Activated T-helper 1 cell treated with Interleukin-2 at 50 U/mL for 16 hours (primary cell): ENCODE results near the gene MKX.

Experiments used
- DNase-seq: peaks from one replicate; pipeline ENCODE4 v3.0.0-alpha.2; 2020; ENCODE audit warnings: low read depth

The MKX gene, protein sequence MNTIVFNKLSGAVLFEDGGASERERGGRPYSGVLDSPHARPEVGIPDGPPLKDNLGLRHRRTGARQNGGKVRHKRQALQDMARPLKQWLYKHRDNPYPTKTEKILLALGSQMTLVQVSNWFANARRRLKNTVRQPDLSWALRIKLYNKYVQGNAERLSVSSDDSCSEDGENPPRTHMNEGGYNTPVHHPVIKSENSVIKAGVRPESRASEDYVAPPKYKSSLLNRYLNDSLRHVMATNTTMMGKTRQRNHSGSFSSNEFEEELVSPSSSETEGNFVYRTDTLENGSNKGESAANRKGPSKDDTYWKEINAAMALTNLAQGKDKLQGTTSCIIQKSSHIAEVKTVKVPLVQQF

DNA sequence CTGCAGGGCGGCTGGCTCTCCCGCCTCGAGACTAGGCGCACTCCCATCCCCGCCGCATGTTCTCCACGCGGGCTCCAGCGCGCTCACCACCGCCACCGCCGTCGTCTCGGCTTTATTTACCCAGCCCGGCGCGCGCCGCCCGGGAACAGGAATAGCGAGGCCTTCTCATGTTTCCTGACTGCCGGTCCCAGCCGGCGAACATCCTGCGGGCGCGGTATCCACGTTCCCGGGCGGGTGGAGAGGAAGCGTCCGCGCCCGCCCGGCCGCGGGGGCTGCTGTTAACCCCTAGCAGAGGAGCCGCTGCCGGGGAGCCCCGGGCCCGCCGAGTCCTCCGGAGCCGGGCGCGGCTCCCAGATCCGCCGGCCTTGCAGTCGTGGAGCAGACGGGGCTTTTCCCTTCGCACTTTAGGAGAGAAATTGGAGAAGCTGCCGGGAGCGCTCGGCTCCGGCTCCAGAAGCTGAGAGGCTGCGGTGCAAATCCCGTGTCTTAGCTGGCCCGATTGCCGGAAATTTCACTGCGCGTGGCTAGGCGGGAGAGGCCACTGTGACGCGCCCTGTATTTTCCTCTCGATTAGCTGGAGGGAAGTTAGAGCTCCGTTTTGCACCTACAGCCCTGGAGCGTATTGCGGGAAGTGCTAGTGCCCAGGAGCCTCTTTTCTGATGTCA lies at the start of gene MKX:
TSS of gene MKX (minus strand) at position 88 of the 665 bp plus-strand sequence. CDS start 2,404 bp downstream, outside the sequence.
- DNase-seq, result no peak

DNA sequence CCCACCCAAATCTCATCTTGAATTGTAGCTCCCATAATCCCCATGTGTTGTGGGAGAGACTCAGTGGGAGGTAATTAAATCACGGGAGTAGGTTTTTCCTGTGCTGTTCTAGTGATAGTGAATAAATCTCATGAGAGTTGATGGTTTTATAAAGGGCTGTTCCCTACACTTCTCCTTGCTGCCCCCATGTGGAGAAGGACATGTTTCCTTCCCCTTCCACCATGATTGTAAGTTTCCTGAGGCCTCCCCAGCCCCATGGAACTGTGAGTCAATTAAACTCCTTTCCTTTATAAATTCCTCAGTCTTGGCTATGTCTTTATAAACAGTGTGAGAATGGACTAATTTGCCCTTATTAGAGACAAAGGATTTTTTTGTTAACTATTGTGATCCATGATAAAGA lies 48.5 kb upstream of the MKX start:
- DNase-seq, result no peak

DNA sequence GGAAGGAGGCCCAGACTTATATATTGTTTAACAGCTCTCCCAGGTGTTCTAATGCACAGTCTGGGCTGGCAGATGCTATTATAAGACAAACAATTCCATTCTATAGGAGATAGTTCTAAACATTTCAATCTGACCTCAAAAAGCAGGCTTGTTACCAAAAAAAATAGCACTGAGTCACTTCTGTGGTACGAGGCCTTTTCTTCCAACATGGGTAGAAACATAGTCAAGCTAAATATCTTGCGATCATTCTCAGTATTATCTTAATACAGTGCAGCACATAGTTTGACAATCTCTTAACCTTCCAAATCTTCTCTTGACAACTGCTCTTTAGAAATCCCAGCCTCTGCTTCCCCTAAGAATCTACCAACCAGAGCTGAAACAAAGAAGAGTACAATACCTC lies 46.6 kb upstream of the MKX start:
- no peak for DNase-seq

- no peak for DNase-seq
Measured at GRCh38 chr10:27784272-27784671, 38.7 kb upstream of the MKX start.

GRCh38 chr10:27783660-27784059 lies 38.0 kb upstream of the MKX start:
- DNase-seq, result no peak

DNA sequence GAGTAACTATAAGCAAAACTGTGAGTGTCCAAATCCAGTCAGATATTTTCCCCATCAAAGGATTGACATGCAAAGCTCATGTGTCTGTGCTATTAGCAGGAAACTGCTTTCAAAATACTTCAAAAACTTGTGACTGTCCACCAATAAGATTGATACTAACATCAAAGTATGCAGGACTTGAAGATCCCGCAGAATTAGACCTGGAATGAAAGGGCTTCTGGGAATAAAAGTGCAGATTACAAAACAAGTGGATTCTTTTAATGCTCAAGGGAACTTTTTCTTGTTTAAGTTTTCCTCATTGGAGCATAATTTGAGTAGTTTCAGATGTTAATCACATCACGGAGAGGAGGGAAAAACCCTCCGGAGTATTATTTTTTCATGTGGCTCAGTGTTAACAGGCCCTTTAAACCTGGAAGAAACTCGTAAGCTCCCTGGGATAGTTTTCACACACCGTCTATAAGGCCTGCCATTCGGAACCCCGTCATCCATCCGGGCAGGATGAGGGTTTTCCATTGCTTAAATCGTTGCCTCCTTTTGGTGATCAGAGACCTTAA lies 33.9 kb upstream of the MKX start:
- DNase-seq, result no peak

GRCh38 chr10:27774831-27775230 lies 29.2 kb upstream of the MKX start:
- no peak for DNase-seq

DNA sequence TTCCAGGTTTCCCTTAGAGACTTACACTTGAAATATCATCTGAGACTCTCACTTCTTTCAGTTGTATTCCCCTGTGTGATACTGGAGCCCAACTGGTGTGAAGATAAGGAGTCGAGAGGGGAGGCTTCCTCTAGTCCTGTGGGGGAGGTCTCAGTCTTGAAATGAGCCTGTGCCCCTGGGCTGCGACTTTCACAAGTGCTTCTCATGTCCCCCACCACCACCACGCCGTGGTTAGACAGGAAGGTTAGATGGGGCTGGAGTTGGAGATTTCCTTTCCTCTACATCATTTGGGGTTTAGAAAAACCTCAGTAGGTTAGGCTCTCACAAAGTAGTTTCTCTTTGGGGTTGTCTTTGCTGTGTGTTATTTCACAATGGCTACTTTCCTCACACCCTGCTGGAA lies 25.6 kb upstream of the MKX start:
- no peak for DNase-seq

GRCh38 chr10:27770181-27770580 lies 24.6 kb upstream of the MKX start:
- DNase-seq, result no peak

DNA sequence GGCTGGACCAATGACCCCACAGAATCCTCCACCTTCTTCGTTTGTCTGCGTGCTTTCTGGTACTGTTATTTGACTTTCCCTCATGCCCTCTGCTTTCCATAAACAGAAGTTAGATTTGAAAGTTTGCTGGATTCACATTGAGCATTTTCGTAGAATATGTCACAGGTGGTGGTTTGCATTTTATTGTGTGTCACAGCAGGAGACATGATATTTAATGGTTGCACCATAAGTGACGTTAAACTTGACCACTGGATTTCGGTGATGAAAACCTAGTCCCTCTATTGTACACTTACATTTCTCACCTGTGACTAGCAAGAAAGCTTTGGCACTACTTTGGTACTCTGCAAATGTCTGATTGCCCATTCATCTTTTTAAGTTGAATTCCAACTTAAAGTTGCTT lies 15.2 kb upstream of the MKX start:
- DNase-seq, result no peak

DNA sequence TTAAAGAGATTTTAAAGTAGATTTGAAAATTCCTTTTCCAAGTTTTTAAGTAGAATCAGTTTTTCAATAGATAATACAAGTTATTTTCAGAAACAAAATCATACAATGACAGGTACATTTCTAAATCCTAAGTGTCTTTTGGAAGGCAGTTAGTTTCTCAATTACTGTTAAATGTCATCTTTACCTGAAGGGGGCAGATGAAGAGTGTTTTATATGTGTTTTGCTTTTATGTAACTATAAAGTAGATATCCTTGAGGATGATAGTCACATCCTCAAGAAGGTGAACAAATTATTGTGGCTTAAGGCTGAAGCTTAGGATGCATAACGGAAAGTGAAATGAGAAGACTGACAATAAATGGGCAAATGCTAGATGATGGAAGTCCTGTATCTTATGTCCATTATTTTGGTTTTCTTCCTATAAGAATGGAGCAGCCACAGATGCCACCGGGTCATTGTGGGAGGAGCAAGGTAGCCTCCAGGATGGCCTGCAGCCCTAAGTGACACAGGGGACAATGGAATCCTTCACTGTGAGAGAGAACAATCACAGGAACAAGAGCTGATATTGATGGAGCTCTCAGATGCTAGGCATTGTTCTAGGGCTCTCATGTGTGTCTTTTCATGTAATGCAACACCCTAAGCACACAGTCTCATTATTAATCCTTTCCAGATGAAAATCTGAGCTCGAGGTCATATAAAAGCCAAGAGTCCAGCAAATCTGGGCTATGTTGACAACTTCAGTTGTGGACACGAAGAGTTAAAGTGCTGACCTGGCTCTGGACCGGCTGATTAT lies 14.1 kb upstream of the MKX start:
- DNase-seq, result no peak

DNA sequence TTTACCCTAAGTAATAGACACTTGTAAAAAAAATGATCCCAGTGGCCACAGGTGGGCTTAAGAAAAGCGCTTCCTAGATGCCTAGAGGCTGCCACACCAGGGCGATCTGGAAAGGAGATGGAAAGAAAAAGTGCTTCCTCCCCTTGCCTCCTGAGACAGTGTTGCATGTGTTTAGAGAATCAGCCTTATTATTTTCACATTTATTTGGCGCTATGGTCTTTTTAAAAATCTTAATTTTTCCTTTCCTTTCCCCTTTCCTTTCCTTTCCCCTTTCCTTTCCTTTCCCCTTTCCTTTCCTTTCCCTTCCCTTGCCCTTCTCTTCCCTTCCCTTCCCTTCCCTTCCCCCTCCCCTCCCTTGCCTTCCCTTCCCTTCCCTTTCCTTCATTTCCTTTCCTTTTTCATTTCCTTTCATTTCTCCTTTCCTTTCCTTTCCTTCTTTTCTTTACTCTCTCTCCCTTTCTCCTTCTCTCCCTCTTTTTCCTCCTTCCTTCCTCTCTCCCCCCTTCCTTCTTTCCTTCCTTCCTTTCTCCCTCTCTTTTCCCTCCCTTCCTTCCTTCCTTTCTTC lies 7.1 kb upstream of the MKX start:
- no peak for DNase-seq

DNA sequence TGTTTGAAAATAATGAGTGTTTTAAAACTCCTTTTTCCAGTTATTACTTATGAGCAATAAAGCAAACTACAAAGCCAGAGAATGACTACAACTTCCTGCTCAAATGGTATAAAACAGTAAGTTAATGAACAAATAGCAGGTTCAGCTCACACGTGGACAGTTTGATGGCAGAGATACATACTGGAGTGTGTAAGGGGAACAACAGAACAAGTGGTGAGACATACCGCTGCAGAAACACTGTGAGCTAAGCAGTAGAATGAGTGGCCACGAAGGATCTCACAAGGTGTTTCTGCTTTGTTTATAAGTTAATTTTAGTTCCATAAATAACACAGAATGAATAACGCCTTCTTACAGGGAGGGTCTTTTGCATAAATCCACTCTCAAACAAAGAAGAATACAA lies 3.0 kb upstream of the MKX start:
- DNase-seq, result no peak

- DNase-seq, result no peak
Measured at GRCh38 chr10:27747096-27747451, 1.5 kb upstream of the MKX start.

GRCh38 chr10:27746397-27747095 lies 927 bp upstream of the MKX start:
- DNase-seq, result no peak

DNA sequence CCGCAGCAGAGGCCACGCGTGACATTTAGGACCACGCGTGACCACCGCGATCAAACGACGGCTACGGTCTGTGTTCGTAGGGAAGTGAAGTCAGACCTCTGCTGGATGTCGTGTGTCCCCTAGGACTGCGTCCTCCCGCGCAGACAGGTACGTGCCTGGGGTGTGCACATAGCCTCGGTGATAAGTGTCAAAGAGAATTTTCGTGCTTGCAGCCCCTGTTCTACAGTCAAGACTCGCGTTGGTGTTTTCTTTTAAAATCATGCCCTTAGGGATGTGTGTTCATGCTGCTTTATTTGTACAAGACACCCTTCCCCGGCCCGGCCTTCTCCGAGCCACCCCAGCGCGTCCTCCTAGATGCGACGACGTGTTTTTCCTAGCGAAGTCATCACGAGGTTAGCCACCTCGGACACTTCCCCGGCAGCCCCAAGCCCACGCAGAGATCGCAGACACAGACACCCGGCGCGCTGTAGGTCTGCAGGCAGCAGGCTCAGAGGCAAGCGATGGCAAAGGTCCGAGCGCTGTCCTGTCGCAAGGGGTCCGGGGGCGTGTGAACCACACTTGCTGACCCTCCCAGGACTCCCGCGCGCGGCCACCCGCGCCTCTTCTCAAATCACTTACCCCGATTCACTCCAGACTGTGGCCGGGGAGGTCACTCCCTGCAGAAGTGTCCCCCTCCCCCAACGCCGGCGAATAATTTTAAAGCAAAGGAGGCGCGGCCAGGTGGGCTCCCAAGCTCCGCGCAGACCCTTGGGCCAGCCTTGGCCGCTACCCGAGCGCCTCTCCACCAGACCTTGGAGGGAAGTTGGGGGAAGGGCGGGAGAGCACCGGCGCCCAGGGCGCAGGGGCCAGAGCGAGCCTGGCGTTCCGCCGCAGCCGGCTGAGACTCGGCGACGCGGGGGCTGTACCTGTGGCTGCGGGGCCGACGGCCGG lies 552 bp downstream of the MKX start:
- no peak for DNase-seq

DNA sequence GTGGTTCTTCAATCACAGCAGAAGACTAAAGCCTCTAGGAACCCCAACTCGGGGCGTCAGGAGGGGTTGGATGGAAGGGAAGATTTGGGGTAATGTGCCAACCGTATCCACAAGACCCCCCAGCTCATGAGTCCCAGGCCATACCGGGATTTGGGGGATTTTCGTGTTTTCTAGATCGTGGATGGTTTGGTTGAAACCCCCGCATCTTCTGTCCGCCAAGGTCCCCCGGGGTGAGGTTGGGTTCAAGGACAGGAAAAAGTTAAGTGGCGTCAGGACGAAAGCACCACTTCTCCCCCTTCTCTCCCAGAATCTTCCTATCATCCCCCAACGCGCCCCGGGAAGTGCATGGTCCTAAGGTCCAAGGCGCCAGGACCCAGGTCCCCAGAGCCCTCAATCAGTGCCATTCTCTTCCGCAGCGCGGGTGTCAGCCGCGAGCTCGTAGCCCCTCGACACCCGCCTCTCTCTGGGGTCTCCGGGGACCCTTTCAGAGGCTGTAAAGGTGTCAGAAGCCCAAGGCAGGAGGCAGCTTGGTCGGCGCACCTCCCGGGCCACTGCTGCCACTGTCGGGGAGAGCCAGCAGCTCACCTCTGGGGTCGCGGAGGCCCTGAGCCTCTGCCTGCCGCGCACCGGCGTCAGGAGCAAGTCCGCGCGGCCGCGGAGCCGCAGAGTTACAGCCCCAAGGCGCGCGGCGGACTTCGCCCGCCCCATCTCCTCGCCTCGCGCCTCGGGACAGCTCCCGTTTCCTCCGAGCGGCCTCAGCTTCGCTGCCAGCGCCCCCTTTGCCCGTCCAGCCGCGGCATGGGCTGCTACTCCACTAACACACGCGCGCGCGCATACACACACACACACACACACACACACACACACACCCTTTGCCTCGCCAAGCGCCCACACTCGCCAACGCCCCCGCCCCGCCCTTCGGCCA lies 1.5 kb downstream of the MKX start:
- DNase-seq, result no peak

DNA sequence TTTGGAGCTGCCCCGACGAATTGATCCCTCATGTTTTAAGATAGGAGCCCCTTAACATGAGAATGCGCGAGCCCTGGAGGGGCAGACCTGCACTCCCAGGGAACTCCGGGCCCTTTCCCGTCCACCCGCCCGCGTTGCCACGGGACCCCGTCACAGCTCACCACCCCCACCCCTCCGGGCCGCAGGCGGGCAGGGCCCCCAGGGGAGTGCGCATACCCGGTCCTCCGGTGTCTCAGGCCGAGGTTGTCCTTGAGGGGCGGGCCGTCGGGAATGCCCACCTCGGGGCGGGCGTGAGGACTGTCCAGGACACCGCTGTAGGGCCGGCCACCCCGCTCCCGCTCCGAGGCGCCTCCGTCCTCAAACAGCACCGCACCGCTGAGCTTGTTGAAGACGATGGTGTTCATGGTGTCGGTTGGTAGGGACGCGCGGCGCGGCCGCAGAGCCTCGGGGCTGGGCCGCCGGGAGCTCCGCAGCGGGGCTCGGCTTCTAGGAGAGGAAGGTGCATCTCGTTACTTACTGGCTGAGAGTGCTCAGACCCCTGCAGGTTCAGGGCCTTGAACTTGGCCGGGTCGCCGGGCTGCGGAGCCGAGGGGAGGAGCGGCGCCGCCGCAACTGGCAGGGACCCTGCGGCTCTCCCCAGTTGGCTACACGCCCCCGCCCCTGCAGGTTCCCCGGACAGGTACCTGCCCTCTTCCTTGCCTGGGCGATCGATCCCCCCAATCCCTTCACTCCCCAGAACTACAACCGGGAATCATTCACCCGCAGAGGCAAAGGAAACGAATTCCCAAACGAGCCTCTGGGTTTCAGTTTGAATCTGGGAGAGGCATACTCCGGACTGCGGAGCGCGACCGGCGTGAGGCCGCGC lies 2.4 kb downstream of the MKX start:
- no peak for DNase-seq
